Fibroblast of peridontal ligament (primary cell): ENCODE data around the gene AQP6.
A peak's percentile ranks its signal among the peaks of the same experiment; 100 is the strongest.

Experiments
- DNase-seq: peaks from one replicate; pipeline ENCODE4 v3.0.0-alpha.2; 2010; ENCODE audit errors: extremely low read depth

AQP6 gene

GRCh38 chr12:49972641-49973360 lies at the start of gene AQP6:
Gene AQP6 (plus strand): TSS chr12:49972947. CDS start chr12:49973174, 227 bp downstream.
- DNase-seq: no peak

GRCh38 chr12:49923035-49923644 lies 49.6 kb upstream of the AQP6 start:
- DNase-seq: no peak

- no peak for DNase-seq
Measured at GRCh38 chr12:49923880-49924556, 48.7 kb upstream of the AQP6 start.

- DNase-seq: no peak
Measured at GRCh38 chr12:49924628-49925246, 48.0 kb upstream of the AQP6 start.

- DNase-seq: no peak
Measured at GRCh38 chr12:49925433-49926204, 47.1 kb upstream of the AQP6 start.

- DNase-seq: no peak
Measured at GRCh38 chr12:49928471-49928870, 44.3 kb upstream of the AQP6 start.

- no peak for DNase-seq
Measured at GRCh38 chr12:49929581-49929980, 43.2 kb upstream of the AQP6 start.

GRCh38 chr12:49930515-49931288 lies 42.0 kb upstream of the AQP6 start:
- DNase-seq: peak; percentile 62

GRCh38 chr12:49932023-49932422 lies 40.7 kb upstream of the AQP6 start:
- DNase-seq: no peak

GRCh38 chr12:49932533-49933130 lies 40.1 kb upstream of the AQP6 start:
- DNase-seq: no peak

- DNase-seq: peak; percentile 15
Measured at GRCh38 chr12:49933796-49934195, 39.0 kb upstream of the AQP6 start.

GRCh38 chr12:49934505-49934904 lies 38.2 kb upstream of the AQP6 start:
- DNase-seq: no peak

- no peak for DNase-seq
Measured at GRCh38 chr12:49936925-49937324, 35.8 kb upstream of the AQP6 start.

- no peak for DNase-seq
Measured at GRCh38 chr12:49937639-49938300, 35.0 kb upstream of the AQP6 start.

GRCh38 chr12:49939307-49939706 lies 33.4 kb upstream of the AQP6 start:
- no peak for DNase-seq

- no peak for DNase-seq
Measured at GRCh38 chr12:49939707-49940106, 33.0 kb upstream of the AQP6 start.

- no peak for DNase-seq
Measured at GRCh38 chr12:49941556-49942511, 30.9 kb upstream of the AQP6 start.

- no peak for DNase-seq
Measured at GRCh38 chr12:49942512-49942893, 30.2 kb upstream of the AQP6 start.
